HL-60 (cell line): ENCODE measurements around the gene CCDC6.

ENCODE experiments used
- DNase-seq, 2 experiments: peaks; one replicate each; pipeline ENCODE4 v3.0.0-alpha.2; 2010 to 2020; ENCODE audit warnings: low read depth in 1 of 2, low spot score in 1 of 2
- H3K27ac ChIP-seq: fragments of 250-450 bp; sonication (Bioruptor Pico); replicated peaks from 2 replicates; pipeline ENCODE4 v1.5.1; 2020; ENCODE audit warnings: mild to moderate bottlenecking, moderate library complexity
- H3K27me3 ChIP-seq: fragments of 250-450 bp; sonication (Bioruptor Pico); 2 replicates; pipeline ENCODE4 v1.5.1; 2021; ENCODE audit warnings: mild to moderate bottlenecking, moderate library complexity; ENCODE audit not compliant: insufficient read depth, poor library complexity, severe bottlenecking
- H3K4me3 ChIP-seq: replicated peaks from 2 replicates; pipeline ENCODE4 v1.5.1; 2011; ENCODE audit warnings: mild to moderate bottlenecking, control low read depth, low read length; ENCODE audit not compliant: insufficient read depth
- CTCF ChIP-seq: IDR thresholded peaks from one replicate; pipeline ENCODE4 v1.5.1; 2011; ENCODE audit warnings: low read length, control low read depth, inconsistent platforms; ENCODE audit not compliant: insufficient read depth
- GABPA ChIP-seq: IDR thresholded peaks from 2 replicates; pipeline ENCODE4 v1.6.1; 2012; ENCODE audit warnings: low read depth
- POLR2AphosphoS5 ChIP-seq: IDR thresholded peaks from 2 replicates; pipeline ENCODE4 v1.6.1; 2012; ENCODE audit warnings: low read depth
- REST ChIP-seq: IDR thresholded peaks from 2 replicates; pipeline ENCODE4 v1.6.1; 2012; ENCODE audit warnings: low read depth; ENCODE audit not compliant: insufficient replicate concordance
- SPI1 ChIP-seq: IDR thresholded peaks from 2 replicates; pipeline ENCODE4 v1.6.1; 2012; ENCODE audit warnings: low read depth, mild to moderate bottlenecking, borderline replicate concordance

Gene CCDC6

GRCh38 chr10:59819683-59820082 lies 86.7 kb downstream of the CCDC6 start:
- H3K27ac ChIP-seq, result no peak overlapping the region
- H3K4me3 ChIP-seq, result no peak overlapping the region
- DNase-seq, result no peak
- TF ChIP-seq SPI1 (no peak), CTCF (no peak), GABPA (no peak), POLR2AphosphoS5 (no peak), REST (no peak)
- H3K27me3 ChIP-seq, result no peaks in the 10 kb centered on the region

- no peaks in the 10 kb centered on the region for H3K27me3 ChIP-seq
- no peak for TF ChIP-seq CTCF
- no peak for TF ChIP-seq SPI1
- no peak for TF ChIP-seq POLR2AphosphoS5
- no peak for TF ChIP-seq GABPA
- TF ChIP-seq REST, result no peak
- H3K27ac ChIP-seq, result no peak overlapping the region
- no peak for DNase-seq
- no peak overlapping the region for H3K4me3 ChIP-seq
Measured at GRCh38 chr10:59819265-59819664, 87.1 kb downstream of the CCDC6 start.

GRCh38 chr10:59817773-59818172 lies 88.6 kb downstream of the CCDC6 start:
- TF ChIP-seq GABPA, result no peak
- TF ChIP-seq REST, result no peak
- TF ChIP-seq SPI1, result no peak
- no peak for TF ChIP-seq CTCF
- TF ChIP-seq POLR2AphosphoS5, result no peak

More at GRCh38 chr10:59817773-59818172, 88.6 kb downstream of the CCDC6 start:
- Histone ChIP-seq H3K27me3 (no peaks in the 10 kb centered on the region), H3K27ac (no peak overlapping the region), H3K4me3 (no peak overlapping the region)
- no peak for DNase-seq
